GM12878 (cell line): Measurements from ENCODE around the gene B3GALT5. TPM values are rescaled to one million over a fixed set of nuclear protein-coding genes. Genes with fewer than 3 reads are reported as not detected.

Source experiments
- ATAC-seq: fragments of 200-7000 bp; cut with Tn5 transposase; 3 replicates; pipeline ENCODE4 v1.9.1; 2020; ENCODE audit warnings: mild to moderate bottlenecking, moderate library complexity
- BruUV-seq: library from RNA; stranded (reverse); fragments of 400-500 nt; replicated peaks from 2 replicates; lab custom pipeline; 2021; lab: Mats Ljungman, UMichigan
- CTCF ChIA-PET: fragments of 300-600 bp; sonication (Branson Sonifier 250); formaldehyde crosslinking; extraction: SDS; loops from one replicate; lab custom pipeline; 2021; ENCODE audit warnings: inconsistent platforms; lab: Yijun Ruan, JAX
- POLR2A ChIA-PET: fragments of 350-600 bp; formaldehyde crosslinking; extraction: SDS; loops from one replicate; lab custom pipeline; 2021; ENCODE audit warnings: inconsistent platforms; lab: Charles Lee
- RAD21 ChIA-PET: fragments of 300-600 bp; sonication (Branson Sonifier 250); formaldehyde crosslinking; loops from one replicate; lab custom pipeline; 2023; ENCODE audit warnings: antibody characterized with exemption; ENCODE audit not compliant: unreplicated experiment; lab: Charles Lee
- SMC1A ChIA-PET: fragments of 300-600 bp; sonication (Branson Sonifier 250); formaldehyde crosslinking; loops from one replicate; lab custom pipeline; 2023; ENCODE audit not compliant: unreplicated experiment, uncharacterized antibody; lab: Charles Lee
- DNase-seq: peaks from one replicate; pipeline ENCODE4 v3.0.0-alpha.2; 2011; ENCODE audit warnings: low read depth, low spot score
- FAIRE-seq: peaks from 3 replicates; lab custom pipeline; 2011; peaks lifted over from hg19 to GRCh38; lab: Jason Lieb, UNC
- H2AFZ ChIP-seq: 2 replicates; pipeline ENCODE4 v1.6.0; 2011; ENCODE audit warnings: low read depth, low read length, control low read depth; ENCODE audit not compliant: control insufficient read depth
- H3K27ac ChIP-seq: 2 replicates; pipeline ENCODE4 v1.5.1; 2011; ENCODE audit warnings: control low read depth; ENCODE audit not compliant: control insufficient read depth, insufficient read depth
- H3K27me3 ChIP-seq, 2 experiments: replicated peaks in 1 of 2; 2 replicates each; pipeline versions ENCODE4 v1.6.0 to v1.6.1; 2011; ENCODE audit warnings: low read length in 1 of 2; ENCODE audit not compliant: control insufficient read depth in 2 of 2, insufficient read depth in 2 of 2
- H3K36me3 ChIP-seq, 2 experiments: 2 replicates each; pipeline ENCODE4 v1.5.1; 2011; ENCODE audit warnings: low read length in 1 of 2; ENCODE audit not compliant: control insufficient read depth in 2 of 2, insufficient read depth in 2 of 2
- H3K4me1 ChIP-seq: 2 replicates; pipeline ENCODE4 v1.6.1; 2011; ENCODE audit warnings: mild to moderate bottlenecking, low read length, moderate library complexity, mixed read lengths; ENCODE audit not compliant: control insufficient read depth, insufficient read depth
- H3K4me2 ChIP-seq: 2 replicates; pipeline ENCODE4 v1.6.0; 2011; ENCODE audit warnings: control low read depth; ENCODE audit not compliant: control insufficient read depth, insufficient read depth
- H3K4me3 ChIP-seq: fragments of 200-600 bp; sonication (generic); 2 replicates; pipeline ENCODE4 v1.5.1; 2016
- H3K79me2 ChIP-seq: 2 replicates; pipeline ENCODE4 v1.6.0; 2011; ENCODE audit warnings: low read length; ENCODE audit not compliant: control insufficient read depth, insufficient read depth
- H3K9ac ChIP-seq: 2 replicates; pipeline ENCODE4 v1.8.0; 2011; ENCODE audit warnings: low read length, control low read depth, mixed read lengths; ENCODE audit not compliant: control insufficient read depth, insufficient read depth
- H3K9me3 ChIP-seq: replicated peaks from 3 replicates; pipeline ENCODE4 v1.5.1; 2011; ENCODE audit warnings: mild to moderate bottlenecking, low read length; ENCODE audit not compliant: control insufficient read depth, insufficient read depth
- H4K20me1 ChIP-seq: 2 replicates; pipeline ENCODE4 v1.6.0; 2011; ENCODE audit not compliant: control insufficient read depth, insufficient read depth
- CHD1 ChIP-seq: IDR thresholded peaks from 2 replicates; pipeline ENCODE4 v1.6.1; 2012; ENCODE audit warnings: low read depth, low read length, improper control_type of control experiment
- HDAC6 ChIP-seq: fragments of 200-600 bp; sonication (generic); IDR thresholded peaks from one replicate; pipeline ENCODE4 v1.8.0; 2017; ENCODE audit warnings: antibody characterized with exemption; ENCODE audit not compliant: unreplicated experiment
- POLR2A ChIP-seq: IDR thresholded peaks from 2 replicates; pipeline ENCODE4 v1.6.1; 2011; ENCODE audit warnings: low read depth, mild to moderate bottlenecking, low read length
- POU2F2 ChIP-seq: IDR thresholded peaks from 3 replicates; pipeline ENCODE4 v1.6.1; 2011; ENCODE audit warnings: low read depth, mild to moderate bottlenecking, low read length, borderline replicate concordance
- SMAD1 ChIP-seq: fragments of 450-650 bp; IDR thresholded peaks from 2 replicates; pipeline ENCODE4 v1.6.1; 2018; ENCODE audit warnings: mild to moderate bottlenecking, low read depth; ENCODE audit not compliant: partially characterized antibody
- STAT3 ChIP-seq: IDR thresholded peaks from 2 replicates; pipeline ENCODE4 v1.6.1; 2011; ENCODE audit warnings: low read depth, low read length, improper control_type of control experiment
- ZNF207 ChIP-seq: fragments of 450-650 bp; IDR thresholded peaks from 2 replicates; pipeline ENCODE4 v1.6.1; 2014; ENCODE audit warnings: antibody characterized with exemption, mild to moderate bottlenecking, borderline replicate concordance
- ZSCAN29 ChIP-seq: fragments of 450-650 bp; IDR thresholded peaks from 2 replicates; pipeline ENCODE4 v1.6.1; 2017; ENCODE audit warnings: mild to moderate bottlenecking, moderate library complexity
- WGBS: methylation state at CpG from one replicate; pipeline ENCODE4 v1.1.6; 2016; ENCODE audit warnings: low lambda C conversion rate; ENCODE audit not compliant: insufficient replicate concordance, insufficient coverage; ENCODE audit errors: missing lambda C conversion rate; 5-methylcytosine and 5-hydroxymethylcytosine counted together
- in situ Hi-C: fragments of 300-500 bp; cut with MboI; formaldehyde crosslinking; loops from 9 replicates; pipeline ENCODE4 v1.14.3; 2018; ENCODE audit warnings: mixed read lengths
- intact Hi-C: fragments of 100-400 bp; cut with micrococcal nuclease; formaldehyde crosslinking; loops from one replicate; pipeline ENCODE4 v1.14.2; 2022; ENCODE audit not compliant: unreplicated experiment
- polyA plus RNA-seq, 11 experiments: library from polyadenylated mRNA; depleted of rRNA in 4 of 11; unstranded in 6 of 11; stranded (reverse) in 5 of 11; fragments of >200 nt; fragmentation: Nextera tagmentation in 4 of 11; fragmentation: Illumina TruSeq in 1 of 11; extraction: Ambion mirVana in 4 of 11; extraction: Trizol in 1 of 11; gene quantifications; 1 replicate in 1 of 11; 2 replicates in 10 of 11; pipeline versions ENCODE4 v1.2.1 to v1.2.3, GENCODE V29; 2011 to 2016; ENCODE audit warnings: inconsistent platforms in 2 of 11, missing spikeins in 2 of 11, low read depth in 1 of 11
- total RNA-seq, 4 experiments: library from RNA; depleted of rRNA in 3 of 4; stranded (reverse); fragments of >200 nt in 3 of 4; fragmentation: Illumina TruSeq in 1 of 4; extraction: Trizol in 1 of 4; gene quantifications; 2 replicates each; pipeline versions ENCODE4 v1.2.1 to v1.2.3, GENCODE V29; 2013 to 2021
- TF ChIP-seq, protein P1 (sequence below): fragments of 450-650 bp; IDR thresholded peaks from 2 replicates; pipeline ENCODE4 v1.6.1; 2016; ENCODE audit warnings: mild to moderate bottlenecking, moderate library complexity, borderline replicate concordance
- TF ChIP-seq, protein P2 (sequence below): fragments of 450-650 bp; formaldehyde crosslinking; IDR thresholded peaks from 2 replicates; pipeline ENCODE4 v1.4.0; 2022; ENCODE audit warnings: mild to moderate bottlenecking, moderate library complexity
- TF ChIP-seq, protein P3 (sequence below): fragments of 450-650 bp; IDR thresholded peaks from 2 replicates; pipeline ENCODE4 v1.6.1; 2017; ENCODE audit warnings: antibody characterized with exemption, mild to moderate bottlenecking, moderate library complexity

The B3GALT5 gene
- total and polyA plus RNA-seq, 10 of the 15 experiments (the other 5 are each of a cell fraction or from before 2014, with no cell fraction given) = 0.03 to 0.04 TPM; not detected in 8

DNA sequence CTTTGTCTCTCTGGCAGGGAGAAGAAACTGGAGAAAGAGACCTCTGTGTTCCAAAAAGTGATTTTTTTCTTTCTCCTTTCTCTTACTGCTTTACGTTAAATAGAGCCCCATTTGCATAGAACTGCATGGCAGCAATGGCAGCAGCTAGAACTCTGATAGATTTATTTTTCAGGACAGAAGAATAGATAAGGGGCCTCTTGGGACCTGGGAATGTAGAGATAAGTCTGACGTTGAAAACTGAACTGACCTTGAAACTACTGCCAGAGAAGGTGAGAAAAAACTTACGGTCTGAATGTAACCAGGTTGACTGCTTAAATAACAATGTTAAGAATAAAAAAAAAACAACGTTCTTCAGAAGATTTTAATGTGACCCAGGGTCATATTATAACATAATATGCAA lies 25.4 kb upstream of the B3GALT5 start (continued):
- no peak for TF ChIP-seq ZSCAN29
- TF ChIP-seq, protein P1, sequence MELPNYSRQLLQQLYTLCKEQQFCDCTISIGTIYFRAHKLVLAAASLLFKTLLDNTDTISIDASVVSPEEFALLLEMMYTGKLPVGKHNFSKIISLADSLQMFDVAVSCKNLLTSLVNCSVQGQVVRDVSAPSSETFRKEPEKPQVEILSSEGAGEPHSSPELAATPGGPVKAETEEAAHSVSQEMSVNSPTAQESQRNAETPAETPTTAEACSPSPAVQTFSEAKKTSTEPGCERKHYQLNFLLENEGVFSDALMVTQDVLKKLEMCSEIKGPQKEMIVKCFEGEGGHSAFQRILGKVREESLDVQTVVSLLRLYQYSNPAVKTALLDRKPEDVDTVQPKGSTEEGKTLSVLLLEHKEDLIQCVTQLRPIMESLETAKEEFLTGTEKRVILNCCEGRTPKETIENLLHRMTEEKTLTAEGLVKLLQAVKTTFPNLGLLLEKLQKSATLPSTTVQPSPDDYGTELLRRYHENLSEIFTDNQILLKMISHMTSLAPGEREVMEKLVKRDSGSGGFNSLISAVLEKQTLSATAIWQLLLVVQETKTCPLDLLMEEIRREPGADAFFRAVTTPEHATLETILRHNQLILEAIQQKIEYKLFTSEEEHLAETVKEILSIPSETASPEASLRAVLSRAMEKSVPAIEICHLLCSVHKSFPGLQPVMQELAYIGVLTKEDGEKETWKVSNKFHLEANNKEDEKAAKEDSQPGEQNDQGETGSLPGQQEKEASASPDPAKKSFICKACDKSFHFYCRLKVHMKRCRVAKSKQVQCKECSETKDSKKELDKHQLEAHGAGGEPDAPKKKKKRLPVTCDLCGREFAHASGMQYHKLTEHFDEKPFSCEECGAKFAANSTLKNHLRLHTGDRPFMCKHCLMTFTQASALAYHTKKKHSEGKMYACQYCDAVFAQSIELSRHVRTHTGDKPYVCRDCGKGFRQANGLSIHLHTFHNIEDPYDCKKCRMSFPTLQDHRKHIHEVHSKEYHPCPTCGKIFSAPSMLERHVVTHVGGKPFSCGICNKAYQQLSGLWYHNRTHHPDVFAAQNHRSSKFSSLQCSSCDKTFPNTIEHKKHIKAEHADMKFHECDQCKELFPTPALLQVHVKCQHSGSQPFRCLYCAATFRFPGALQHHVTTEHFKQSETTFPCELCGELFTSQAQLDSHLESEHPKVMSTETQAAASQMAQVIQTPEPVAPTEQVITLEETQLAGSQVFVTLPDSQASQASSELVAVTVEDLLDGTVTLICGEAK = no peak
- TF ChIP-seq SMAD1 = no peak

DNA sequence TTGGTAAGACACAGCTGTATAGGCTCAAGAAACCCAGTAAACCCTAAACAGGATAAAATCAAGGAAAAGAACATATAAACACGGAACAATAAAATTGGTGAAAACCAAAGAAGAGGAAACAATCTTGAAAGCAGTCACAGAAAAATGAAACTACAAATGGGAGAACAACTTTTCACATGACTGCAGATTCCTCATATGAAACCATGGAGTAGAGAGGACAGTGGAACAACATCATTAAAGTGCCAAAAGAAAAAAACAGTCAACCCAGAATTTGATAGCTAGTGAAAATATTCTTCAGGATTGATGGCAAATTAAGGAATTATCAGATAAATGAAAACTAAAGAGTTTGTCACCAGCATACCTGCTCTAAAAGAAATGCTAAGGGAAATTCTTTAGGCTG lies 23.9 kb upstream of the B3GALT5 start:
- Histone ChIP-seq H3K4me1 (no peaks in the 10 kb centered on the region), H3K27ac (no peak overlapping the region), H3K36me3 (no peaks in the 10 kb centered on the region), H4K20me1 (no peaks in the 10 kb centered on the region), H3K79me2 (no peaks in the 10 kb centered on the region), H3K4me2 (no peak overlapping the region), H2AFZ (no peak overlapping the region), H3K9ac (no peak overlapping the region), H3K27me3 (no peaks in the 10 kb centered on the region), H3K4me3 (no peak overlapping the region), H3K9me3 (no peaks in the 10 kb centered on the region)
- TF ChIP-seq POU2F2 (no peak), HDAC6 (no peak), ZNF207 (no peak), STAT3 (no peak), CHD1 (no peak), POLR2A (no peak)
- TF ChIP-seq, protein P2, sequence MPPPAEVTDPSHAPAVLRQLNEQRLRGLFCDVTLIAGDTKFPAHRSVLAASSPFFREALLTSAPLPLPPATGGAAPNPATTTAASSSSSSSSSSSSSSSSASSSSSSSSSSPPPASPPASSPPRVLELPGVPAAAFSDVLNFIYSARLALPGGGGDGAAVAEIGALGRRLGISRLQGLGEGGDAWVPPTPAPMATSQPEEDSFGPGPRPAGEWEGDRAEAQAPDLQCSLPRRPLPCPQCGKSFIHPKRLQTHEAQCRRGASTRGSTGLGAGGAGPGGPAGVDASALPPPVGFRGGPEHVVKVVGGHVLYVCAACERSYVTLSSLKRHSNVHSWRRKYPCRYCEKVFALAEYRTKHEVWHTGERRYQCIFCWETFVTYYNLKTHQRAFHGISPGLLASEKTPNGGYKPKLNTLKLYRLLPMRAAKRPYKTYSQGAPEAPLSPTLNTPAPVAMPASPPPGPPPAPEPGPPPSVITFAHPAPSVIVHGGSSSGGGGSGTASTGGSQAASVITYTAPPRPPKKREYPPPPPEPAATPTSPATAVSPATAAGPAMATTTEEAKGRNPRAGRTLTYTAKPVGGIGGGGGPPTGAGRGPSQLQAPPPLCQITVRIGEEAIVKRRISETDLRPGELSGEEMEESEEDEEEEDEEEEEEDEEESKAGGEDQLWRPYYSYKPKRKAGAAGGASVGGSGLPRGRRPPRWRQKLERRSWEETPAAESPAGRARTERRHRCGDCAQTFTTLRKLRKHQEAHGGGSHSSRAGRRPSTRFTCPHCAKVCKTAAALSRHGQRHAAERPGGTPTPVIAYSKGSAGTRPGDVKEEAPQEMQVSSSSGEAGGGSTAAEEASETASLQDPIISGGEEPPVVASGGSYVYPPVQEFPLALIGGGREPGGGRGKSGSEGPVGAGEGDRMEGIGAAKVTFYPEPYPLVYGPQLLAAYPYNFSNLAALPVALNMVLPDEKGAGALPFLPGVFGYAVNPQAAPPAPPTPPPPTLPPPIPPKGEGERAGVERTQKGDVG = no peak
- TF ChIP-seq, protein P3, sequence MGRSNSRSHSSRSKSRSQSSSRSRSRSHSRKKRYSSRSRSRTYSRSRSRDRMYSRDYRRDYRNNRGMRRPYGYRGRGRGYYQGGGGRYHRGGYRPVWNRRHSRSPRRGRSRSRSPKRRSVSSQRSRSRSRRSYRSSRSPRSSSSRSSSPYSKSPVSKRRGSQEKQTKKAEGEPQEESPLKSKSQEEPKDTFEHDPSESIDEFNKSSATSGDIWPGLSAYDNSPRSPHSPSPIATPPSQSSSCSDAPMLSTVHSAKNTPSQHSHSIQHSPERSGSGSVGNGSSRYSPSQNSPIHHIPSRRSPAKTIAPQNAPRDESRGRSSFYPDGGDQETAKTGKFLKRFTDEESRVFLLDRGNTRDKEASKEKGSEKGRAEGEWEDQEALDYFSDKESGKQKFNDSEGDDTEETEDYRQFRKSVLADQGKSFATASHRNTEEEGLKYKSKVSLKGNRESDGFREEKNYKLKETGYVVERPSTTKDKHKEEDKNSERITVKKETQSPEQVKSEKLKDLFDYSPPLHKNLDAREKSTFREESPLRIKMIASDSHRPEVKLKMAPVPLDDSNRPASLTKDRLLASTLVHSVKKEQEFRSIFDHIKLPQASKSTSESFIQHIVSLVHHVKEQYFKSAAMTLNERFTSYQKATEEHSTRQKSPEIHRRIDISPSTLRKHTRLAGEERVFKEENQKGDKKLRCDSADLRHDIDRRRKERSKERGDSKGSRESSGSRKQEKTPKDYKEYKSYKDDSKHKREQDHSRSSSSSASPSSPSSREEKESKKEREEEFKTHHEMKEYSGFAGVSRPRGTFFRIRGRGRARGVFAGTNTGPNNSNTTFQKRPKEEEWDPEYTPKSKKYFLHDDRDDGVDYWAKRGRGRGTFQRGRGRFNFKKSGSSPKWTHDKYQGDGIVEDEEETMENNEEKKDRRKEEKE = no peak
- ChIA-PET RAD21 (no interaction called here), POLR2A (no interaction called here), SMC1A (no interaction called here), CTCF (no interaction called here)
- in situ Hi-C loops (no loop called here), intact Hi-C loops (no loop called here)
- DNase-seq = no peak
- BruUV-seq = no TSS peak
- no peak for FAIRE-seq
- ATAC-seq = no peak
- WGBS = 0% methylated on average over 1 of the region's 1 CpG
